ENCODE data around the gene DDX28. TPM values are rescaled to one million over a fixed set of nuclear protein-coding genes. Genes with fewer than 3 reads are reported as not detected.

The DDX28 gene
- total and polyA plus RNA-seq, 2 of the 4 experiments (the other 2 are of a cell fraction): 9.2 to 10.0 TPM

DNA sequence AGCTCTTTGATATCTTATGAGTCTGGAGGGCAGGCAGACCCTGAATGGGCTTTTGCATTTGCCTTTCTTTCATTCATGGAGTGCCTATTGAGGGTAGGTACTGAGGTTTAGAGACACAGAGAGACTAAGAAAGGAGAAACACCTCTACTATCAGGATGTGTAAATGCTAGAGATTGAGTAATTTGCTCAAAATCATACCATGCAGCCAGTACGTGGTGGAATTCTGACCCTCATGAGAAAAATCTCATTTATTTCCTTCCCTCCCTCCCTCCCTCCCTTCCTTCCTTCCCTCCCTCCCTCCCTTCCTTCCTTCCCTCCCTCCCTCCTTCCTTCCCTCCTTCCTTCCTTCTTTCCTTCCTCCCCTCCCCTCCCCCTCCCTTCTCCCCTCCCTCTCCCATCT lies 43.7 kb upstream of the DDX28 start:
- Histone ChIP-seq H4K91ac (ENCODE audit: insufficient read depth, low read depth, low read length) (no peak overlapping the region), H2BK15ac (ENCODE audit: low read depth, low read length) (no peak overlapping the region), H2AK5ac (ENCODE audit: low read depth, low read length) (peak overlapping the region; percentile 2; the same call in 1 of the 2 replicates), H3K9ac (ENCODE audit: low read depth, low read length) (no peak overlapping the region), H3K36me3 (ENCODE audit: control insufficient read depth, insufficient read depth, low read length) (peaks cover 19% of the 10 kb centered on the region), H3K4me3 (ENCODE audit: insufficient read depth, low read depth, low read length) (no peak overlapping the region), H3K4me1 (ENCODE audit: control insufficient read depth, insufficient read depth, low read length) (peaks cover 16% of the 10 kb centered on the region), H3K27ac (ENCODE audit: insufficient read depth, low read length) (no peak overlapping the region), H3K9me3 (ENCODE audit: control insufficient read depth, insufficient read depth, low read length) (no peaks in the 10 kb centered on the region), H2BK120ac (ENCODE audit: low read depth, low read length) (no peak overlapping the region), H2AFZ (replicated peaks; ENCODE audit: low read length, poor library complexity) (no peak overlapping the region), H4K8ac (ENCODE audit: low read depth in 2 of 2, low read length in 2 of 2) (no peak overlapping the region), H2BK5ac (ENCODE audit: low read depth, low read length, poor library complexity, severe bottlenecking) (no peak overlapping the region), H3K4ac (ENCODE audit: low read depth, low read length) (no peak overlapping the region), H3K23ac (ENCODE audit: low read depth, low read length) (no peak overlapping the region), H2BK20ac (ENCODE audit: low read depth, low read length) (no peak overlapping the region), H3K79me1 (ENCODE audit: low read depth in 1 of 2, low read length in 2 of 2) (0 out of 4 replicates have a peak, but pooled peaks cover 0 to 5% of the 10 kb centered on the region in 2 experiments), H3K18ac (ENCODE audit: low read depth, low read length) (no peak overlapping the region), H3K56ac (ENCODE audit: extremely low read depth, insufficient read depth, low read length) (no peak overlapping the region), H4K20me1 (ENCODE audit: insufficient read depth, low read length) (peaks cover 23% of the 10 kb centered on the region), H4K5ac (ENCODE audit: low read depth, low read length) (no peak overlapping the region), H3K14ac (replicated peaks; ENCODE audit: low read depth, low read length) (no peak overlapping the region), H2AK9ac (replicated peaks; ENCODE audit: low read depth, low read length, poor library complexity) (no peak overlapping the region), H3K27me3 (ENCODE audit: control insufficient read depth, insufficient read depth, low read length) (no peaks in the 10 kb centered on the region), H3K4me2 (ENCODE audit: low read depth, low read length) (no peak overlapping the region), H3K9me1 (ENCODE audit: insufficient read depth, low read length) (peaks cover 14% of the 10 kb centered on the region)
- dilution Hi-C loops (cut with HindIII; ENCODE audit: low sequenced_read_pairs, unreplicated experiment) (no loop called here), in situ Hi-C loops (cut with MboI; ENCODE audit: low sequenced_read_pairs) (no loop called here), intact Hi-C loops (cut with micrococcal nuclease) (no loop called here)
- ATAC-seq (ENCODE audit: low read depth): no peak
- ChIA-PET CTCF (no interaction called here), POLR2A (ENCODE audit: unreplicated experiment) (interaction anchor here (0.7 kb wide), 1 partner anchor 132 kb away, joined by 3 read pairs; no protein-coding TSS in a partner anchor)
- no TSS peak for BruUV-seq (replicated peaks)
- WGBS, 2 experiments (ENCODE audit: extremely low coverage in 2 of 2, insufficient read length in 1 of 2): no CpG with 5 or more reads among the region's 1 CpG
- no peak for TF ChIP-seq CEBPB (IDR thresholded peaks at IDR 0.05; ENCODE audit: low read depth, low read length)
- no peak for TF ChIP-seq MAFK (IDR thresholded peaks at IDR 0.05; ENCODE audit: low read depth, low read length)
- no peak for TF ChIP-seq MAZ (IDR thresholded peaks at IDR 0.05; ENCODE audit: borderline replicate concordance, low read depth, low read length)
- TF ChIP-seq MXI1 (IDR thresholded peaks at IDR 0.05; ENCODE audit: borderline replicate concordance, low read depth, low read length): no peak
- TF ChIP-seq, protein P1, sequence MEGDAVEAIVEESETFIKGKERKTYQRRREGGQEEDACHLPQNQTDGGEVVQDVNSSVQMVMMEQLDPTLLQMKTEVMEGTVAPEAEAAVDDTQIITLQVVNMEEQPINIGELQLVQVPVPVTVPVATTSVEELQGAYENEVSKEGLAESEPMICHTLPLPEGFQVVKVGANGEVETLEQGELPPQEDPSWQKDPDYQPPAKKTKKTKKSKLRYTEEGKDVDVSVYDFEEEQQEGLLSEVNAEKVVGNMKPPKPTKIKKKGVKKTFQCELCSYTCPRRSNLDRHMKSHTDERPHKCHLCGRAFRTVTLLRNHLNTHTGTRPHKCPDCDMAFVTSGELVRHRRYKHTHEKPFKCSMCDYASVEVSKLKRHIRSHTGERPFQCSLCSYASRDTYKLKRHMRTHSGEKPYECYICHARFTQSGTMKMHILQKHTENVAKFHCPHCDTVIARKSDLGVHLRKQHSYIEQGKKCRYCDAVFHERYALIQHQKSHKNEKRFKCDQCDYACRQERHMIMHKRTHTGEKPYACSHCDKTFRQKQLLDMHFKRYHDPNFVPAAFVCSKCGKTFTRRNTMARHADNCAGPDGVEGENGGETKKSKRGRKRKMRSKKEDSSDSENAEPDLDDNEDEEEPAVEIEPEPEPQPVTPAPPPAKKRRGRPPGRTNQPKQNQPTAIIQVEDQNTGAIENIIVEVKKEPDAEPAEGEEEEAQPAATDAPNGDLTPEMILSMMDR (conservative IDR thresholded peaks at IDR 0.05; ENCODE audit: low read depth, low read length): no peak
- TF ChIP-seq POLR2A (IDR thresholded peaks at IDR 0.05; ENCODE audit: low read depth, low read length): no peak
- no peak for TF ChIP-seq RCOR1 (IDR thresholded peaks at IDR 0.05; ENCODE audit: insufficient replicate concordance, low read length)
- no peak for TF ChIP-seq BHLHE40 (IDR thresholded peaks at IDR 0.05; ENCODE audit: low read depth, low read length)
- no peak for TF ChIP-seq NFE2L2 (IDR thresholded peaks at IDR 0.05; ENCODE audit: low read depth, low read length)
- TF ChIP-seq RAD21 (IDR thresholded peaks at IDR 0.05; ENCODE audit: low read length): no peak
- TF ChIP-seq RFX5 (IDR thresholded peaks at IDR 0.05; ENCODE audit: low read depth, low read length): no peak
- TF ChIP-seq SMC3 (IDR thresholded peaks at IDR 0.05; ENCODE audit: low read depth, low read length): no peak
- TF ChIP-seq, protein P2, sequence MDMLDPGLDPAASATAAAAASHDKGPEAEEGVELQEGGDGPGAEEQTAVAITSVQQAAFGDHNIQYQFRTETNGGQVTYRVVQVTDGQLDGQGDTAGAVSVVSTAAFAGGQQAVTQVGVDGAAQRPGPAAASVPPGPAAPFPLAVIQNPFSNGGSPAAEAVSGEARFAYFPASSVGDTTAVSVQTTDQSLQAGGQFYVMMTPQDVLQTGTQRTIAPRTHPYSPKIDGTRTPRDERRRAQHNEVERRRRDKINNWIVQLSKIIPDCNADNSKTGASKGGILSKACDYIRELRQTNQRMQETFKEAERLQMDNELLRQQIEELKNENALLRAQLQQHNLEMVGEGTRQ (IDR thresholded peaks at IDR 0.05; ENCODE audit: low read depth, low read length): no peak
- DNase-seq: no peak
